HG02973 (cell line): Measurements from ENCODE around the gene VSTM2L.

ENCODE experiments used
- ATAC-seq: cut with Tn5 transposase; IDR thresholded peaks from one replicate; pipeline ENCODE4 v1.9.1; 2021; ENCODE audit warnings: moderate library complexity; ENCODE audit not compliant: unreplicated experiment

VSTM2L gene

GRCh38 chr20:37936041-37936440 lies 33.1 kb downstream of the VSTM2L start:
- no peak for ATAC-seq

GRCh38 chr20:37936451-37936850 lies 33.5 kb downstream of the VSTM2L start:
- ATAC-seq, result no peak

- no peak for ATAC-seq
Measured at GRCh38 chr20:37937686-37938085, 34.8 kb downstream of the VSTM2L start.

GRCh38 chr20:37938181-37938750 lies 35.3 kb downstream of the VSTM2L start:
- no peak for ATAC-seq

- ATAC-seq, result no peak
Measured at GRCh38 chr20:37938954-37939353, 36.0 kb downstream of the VSTM2L start.

- no peak for ATAC-seq
Measured at GRCh38 chr20:37939701-37940560, 37.0 kb downstream of the VSTM2L start.

- ATAC-seq, result no peak
Measured at GRCh38 chr20:37940858-37941257, 37.9 kb downstream of the VSTM2L start.

- no peak for ATAC-seq
Measured at GRCh38 chr20:37941332-37941731, 38.4 kb downstream of the VSTM2L start.

- no peak for ATAC-seq
Measured at GRCh38 chr20:37941992-37942391, 39.1 kb downstream of the VSTM2L start.

GRCh38 chr20:37943033-37943432 lies 40.1 kb downstream of the VSTM2L start:
- ATAC-seq, result no peak

- no peak for ATAC-seq
Measured at GRCh38 chr20:37943501-37944455, 40.9 kb downstream of the VSTM2L start.

GRCh38 chr20:37944456-37944981 lies 41.6 kb downstream of the VSTM2L start:
- no peak for ATAC-seq

GRCh38 chr20:37945091-37945547 lies 42.2 kb downstream of the VSTM2L start:
- ATAC-seq, result no peak

- no peak for ATAC-seq
Measured at GRCh38 chr20:37946946-37947345, 44.0 kb downstream of the VSTM2L start.

- ATAC-seq, result no peak
Measured at GRCh38 chr20:37947943-37948342, 45.0 kb downstream of the VSTM2L start.

- ATAC-seq, result no peak
Measured at GRCh38 chr20:37948956-37949355, 46.0 kb downstream of the VSTM2L start.

- ATAC-seq, result no peak
Measured at GRCh38 chr20:37954190-37954589, 51.3 kb downstream of the VSTM2L start.

- ATAC-seq, result no peak
Measured at GRCh38 chr20:37954626-37955025, 51.7 kb downstream of the VSTM2L start.

GRCh38 chr20:37955511-37955910 lies 52.6 kb downstream of the VSTM2L start:
- no peak for ATAC-seq

- ATAC-seq, result no peak
Measured at GRCh38 chr20:37956107-37956585, 53.2 kb downstream of the VSTM2L start.
